ENCODE results near the gene PHF3. TPM values are rescaled to one million over a fixed set of nuclear protein-coding genes. Genes with fewer than 3 reads are reported as not detected.
"Not testable (repeated sequence)": the region's sequence is repeated elsewhere in the genome, so short reads cannot be mapped to it uniquely, and the experiment has no call there.

PHF3 gene
- total RNA-seq, 1 experiment from 2014 or later, result 39.9 TPM

GRCh38 chr6:63690221-63690620, 54.6 kb downstream of the PHF3 start:
- no peak for DNase-seq (ENCODE audit: low read depth)

GRCh38 chr6:63705707-63706106, 70.1 kb downstream of the PHF3 start:
- DNase-seq (ENCODE audit: low read depth), result no peak

GRCh38 chr6:63706630-63707029, 71.0 kb downstream of the PHF3 start:
- no peak for DNase-seq (ENCODE audit: low read depth)

- DNase-seq (ENCODE audit: low read depth), result no peak
These were observed 73.0 kb downstream of the PHF3 start for GRCh38 chr6:63708631-63709030.

- DNase-seq (ENCODE audit: low read depth), result no peak
These were observed 73.5 kb downstream of the PHF3 start for GRCh38 chr6:63709148-63709547.

- no peak for DNase-seq (ENCODE audit: low read depth)
These were observed 77.7 kb downstream of the PHF3 start for GRCh38 chr6:63713332-63713731.

- no peak for DNase-seq (ENCODE audit: low read depth)
These were observed 78.5 kb downstream of the PHF3 start for GRCh38 chr6:63714091-63714490.

GRCh38 chr6:63716169-63716568, 80.6 kb downstream of the PHF3 start:
- no peak for DNase-seq (ENCODE audit: low read depth)

GRCh38 chr6:63721181-63721580, 85.6 kb downstream of the PHF3 start:
- DNase-seq (ENCODE audit: low read depth), result no peak

GRCh38 chr6:63724721-63725120, 89.1 kb downstream of the PHF3 start:
- no peak for DNase-seq (ENCODE audit: low read depth)

- DNase-seq (ENCODE audit: low read depth), result no peak
These were observed 94.7 kb downstream of the PHF3 start for GRCh38 chr6:63730311-63730710.

- DNase-seq (ENCODE audit: low read depth), result no peak
These were observed 96.3 kb downstream of the PHF3 start for GRCh38 chr6:63731930-63732329.

- DNase-seq (ENCODE audit: low read depth), result peak; percentile 12
These were observed 96.7 kb downstream of the PHF3 start for GRCh38 chr6:63732336-63732735.

- no peak for DNase-seq (ENCODE audit: low read depth)
These were observed 99.3 kb downstream of the PHF3 start for GRCh38 chr6:63734923-63735322.

- DNase-seq (ENCODE audit: low read depth), result not testable (repeated sequence)
These were observed 102.6 kb downstream of the PHF3 start for GRCh38 chr6:63738190-63738589.

GRCh38 chr6:63739094-63739687, 103.6 kb downstream of the PHF3 start:
- DNase-seq (ENCODE audit: low read depth), result no peak

GRCh38 chr6:63740709-63741108, 105.1 kb downstream of the PHF3 start:
- peak; percentile 84 for DNase-seq (ENCODE audit: low read depth)

- no peak for DNase-seq (ENCODE audit: low read depth)
These were observed 106.5 kb downstream of the PHF3 start for GRCh38 chr6:63742060-63742459.

GRCh38 chr6:63743691-63744090, 108.1 kb downstream of the PHF3 start:
- no peak for DNase-seq (ENCODE audit: low read depth)

- DNase-seq (ENCODE audit: low read depth), result no peak
These were observed 109.2 kb downstream of the PHF3 start for GRCh38 chr6:63744810-63745209.

GRCh38 chr6:63745784-63746183, 110.2 kb downstream of the PHF3 start:
- DNase-seq (ENCODE audit: low read depth), result no peak

- no peak for DNase-seq (ENCODE audit: low read depth)
These were observed 114.8 kb downstream of the PHF3 start for GRCh38 chr6:63750400-63750799.

- DNase-seq (ENCODE audit: low read depth), result not testable (repeated sequence)
These were observed 121.7 kb downstream of the PHF3 start for GRCh38 chr6:63757275-63757674.

- no peak for DNase-seq (ENCODE audit: low read depth)
These were observed 122.2 kb downstream of the PHF3 start for GRCh38 chr6:63757826-63758225.
